ENCODE results near the gene SMARCAD1. TPM values are rescaled to one million over a fixed set of nuclear protein-coding genes. Genes with fewer than 3 reads are reported as not detected.

Gene SMARCAD1
- total and polyA plus RNA-seq, 2 of the 8 experiments (the other 6 are each of a cell fraction or from before 2014, with no cell fraction given) = 24.1 to 59.4 TPM

DNA sequence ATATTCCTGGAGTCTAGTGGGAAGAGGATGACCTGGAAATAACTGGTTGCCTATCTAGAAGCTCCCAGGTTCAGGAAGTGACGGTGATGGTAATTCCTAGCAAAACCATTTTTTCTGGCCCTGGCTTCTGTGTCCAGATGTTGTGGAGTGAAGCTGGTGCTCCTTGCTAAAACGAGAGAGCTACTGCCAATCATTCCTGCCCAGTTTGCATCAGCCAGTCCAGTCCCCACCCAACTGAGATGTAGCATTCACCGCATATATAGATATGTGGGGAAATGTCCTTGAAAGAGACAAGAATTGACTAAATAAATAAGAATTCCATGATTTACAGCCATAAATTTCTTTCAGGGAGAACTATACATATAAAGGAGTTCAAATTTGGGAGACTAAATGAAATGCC lies 128.6 kb downstream of the SMARCAD1 start:
- no peak overlapping the region for H3K14ac ChIP-seq (ENCODE audit: insufficient read length)
- H4K8ac ChIP-seq (ENCODE audit: extremely low read depth, insufficient read depth, low read length) = no peak overlapping the region
- H2AFZ ChIP-seq (ENCODE audit: low read length) = no peak overlapping the region
- no peaks in the 10 kb centered on the region for H3K36me3 ChIP-seq (ENCODE audit: control insufficient read depth in 2 of 4, insufficient read depth in 4 of 4, low read length in 3 of 4)
- no peak overlapping the region for H2BK20ac ChIP-seq (ENCODE audit: low read length)
- no peak overlapping the region for H2BK120ac ChIP-seq (replicated peaks; ENCODE audit: low read depth, low read length)
- 91% methylated on average over 3 of the region's 3 CpGs; no CpG with 5 or more reads in 1 of the 2 experiments for WGBS, 2 experiments (ENCODE audit: extremely low coverage in 1 of 2, insufficient coverage in 1 of 2, insufficient read length in 1 of 2, insufficient replicate concordance in 2 of 2, low coverage in 1 of 2, low lambda C conversion rate in 2 of 2, missing lambda C conversion rate in 1 of 2)
- no peaks in the 10 kb centered on the region for H3K27me3 ChIP-seq (replicated peaks in 1 of 4; ENCODE audit: control insufficient read depth in 3 of 4, extremely low read depth in 1 of 4, insufficient read depth in 3 of 4, low read length in 3 of 4)
- DNase-seq (ENCODE audit: low read depth in 1 of 2, low spot score in 2 of 2) = no peak
- no peak overlapping the region for H2BK5ac ChIP-seq (ENCODE audit: low read depth, low read length)
- no peak overlapping the region for H3K4me2 ChIP-seq (ENCODE audit: insufficient read depth in 1 of 2, low read depth in 2 of 2, low read length in 2 of 2)
- H3K56ac ChIP-seq (replicated peaks; ENCODE audit: insufficient read length, low read depth, low read length) = no peak overlapping the region
- H3K4ac ChIP-seq (replicated peaks; ENCODE audit: insufficient read length, low read depth, low read length) = no peak overlapping the region
- H3K4me1 ChIP-seq (replicated peaks in 1 of 4; ENCODE audit: control insufficient read depth in 3 of 4, insufficient read depth in 4 of 4, low read length in 3 of 4) = peaks cover 0 to 3% (median under 1%) of the 10 kb centered on the region in 4 experiments; a peak in 2 of 7 replicates
- no peak overlapping the region for H3K27ac ChIP-seq (ENCODE audit: low read depth, low read length)
- H3K23me2 ChIP-seq (ENCODE audit: low read depth, low read length) = no peaks in the 10 kb centered on the region
- H3K79me1 ChIP-seq (ENCODE audit: low read depth, low read length) = no peaks in the 10 kb centered on the region
- ChIA-PET POLR2A (ENCODE audit: partially characterized antibody) (no interaction called here), CTCF (ENCODE audit: partially characterized antibody) (interaction anchor here (0.6 kb wide), 1 partner anchor 736 kb away, joined by 3 read pairs; no protein-coding TSS in a partner anchor)
- no peak overlapping the region for H3K4me3 ChIP-seq (ENCODE audit: extremely low read depth in 1 of 4, insufficient read depth in 2 of 4, low read depth in 3 of 4, low read length in 4 of 4)
- no peaks in the 10 kb centered on the region for H4K20me1 ChIP-seq (replicated peaks in 1 of 2; ENCODE audit: control insufficient read depth in 1 of 2, insufficient read depth in 2 of 2, low read length in 2 of 2)
- H2BK15ac ChIP-seq (ENCODE audit: low read length) = no peak overlapping the region
- TF ChIP-seq SIRT6 (IDR thresholded peaks at IDR 0.05; ENCODE audit: low read length) (no peak), TAF1 (IDR thresholded peaks at IDR 0.05; ENCODE audit: low read depth, low read length) (no peak), MAX (IDR thresholded peaks at IDR 0.05) (no peak), HDAC2 (IDR thresholded peaks at IDR 0.05; ENCODE audit: borderline replicate concordance in 1 of 2, low read depth in 2 of 2, low read length in 2 of 2) (no peak), POLR2A (IDR thresholded peaks at IDR 0.05; ENCODE audit: control extremely low read depth in 1 of 2, low read depth in 2 of 2, low read length in 2 of 2) (no peak), NANOG (IDR thresholded peaks at IDR 0.05; ENCODE audit: insufficient read depth, low read depth, low read length, poor library complexity, severe bottlenecking) (no peak), JUN (IDR thresholded peaks at IDR 0.05; ENCODE audit: low read depth, low read length) (no peak), SAP30 (IDR thresholded peaks at IDR 0.05; ENCODE audit: insufficient read depth, insufficient replicate concordance, low read length) (no peak), FOSL1 (IDR thresholded peaks at IDR 0.05; ENCODE audit: insufficient read depth, low read depth, low read length) (no peak), BACH1 (IDR thresholded peaks at IDR 0.05; ENCODE audit: low read length) (no peak), CBX8 (IDR thresholded peaks at IDR 0.05; ENCODE audit: borderline replicate concordance, low read depth, low read length) (no peak), TCF12 (IDR thresholded peaks at IDR 0.05; ENCODE audit: low read depth, low read length) (no peak), ASH2L (IDR thresholded peaks at IDR 0.05; ENCODE audit: low read length) (no peak)
- H3K79me2 ChIP-seq (ENCODE audit: control insufficient read depth in 1 of 2, insufficient read depth in 2 of 2, low read length in 2 of 2) = no peaks in the 10 kb centered on the region
- no peak overlapping the region for H4K5ac ChIP-seq (ENCODE audit: insufficient read length, low read depth, low read length)
- no peak overlapping the region for H3K9ac ChIP-seq (replicated peaks in 1 of 4; ENCODE audit: extremely low read depth in 1 of 4, low read depth in 3 of 4, low read length in 3 of 4)
- no peak for FAIRE-seq
- no peak overlapping the region for H3K23ac ChIP-seq (ENCODE audit: insufficient read length)
- no peak overlapping the region for H2BK12ac ChIP-seq (ENCODE audit: low read depth, low read length)
- no peaks in the 10 kb centered on the region for H3K9me3 ChIP-seq (ENCODE audit: insufficient read depth in 2 of 2, low read depth in 1 of 2, low read length in 1 of 2)
- H4K91ac ChIP-seq (replicated peaks; ENCODE audit: insufficient read length, low read length) = no peak overlapping the region
- no peak overlapping the region for H2AK5ac ChIP-seq (ENCODE audit: low read depth, low read length)
- H3K18ac ChIP-seq (ENCODE audit: extremely low read depth, low read length) = no peak overlapping the region

Measured in H1 (cell line).